GM12891 (cell line): ENCODE data around the gene PELI1.

ENCODE experiments used
- POLR2A ChIP-seq: IDR thresholded peaks from 2 replicates; pipeline ENCODE4 v1.6.1; 2011; ENCODE audit warnings: low read depth, low read length, control low read depth
- POLR2AphosphoS5 ChIP-seq: IDR thresholded peaks from 2 replicates; pipeline ENCODE4 v1.6.1; 2011; ENCODE audit warnings: low read depth, low read length, control low read depth
- POU2F2 ChIP-seq: IDR thresholded peaks from 2 replicates; pipeline ENCODE4 v1.6.1; 2011; ENCODE audit warnings: low read depth, mild to moderate bottlenecking, control low read depth, low read length, moderate library complexity
- TAF1 ChIP-seq: IDR thresholded peaks from 2 replicates; pipeline ENCODE4 v1.6.1; 2011; ENCODE audit warnings: low read depth, low read length, control low read depth

GRCh38 chr2:64130333-64130732 is 13.9 kb downstream of the PELI1 start:
- TF ChIP-seq POLR2AphosphoS5 (no peak), POLR2A (no peak), TAF1 (no peak), POU2F2 (no peak)
